ENCODE data around the gene KLK3. TPM values are rescaled to one million over a fixed set of nuclear protein-coding genes. Genes with fewer than 3 reads are reported as not detected.

Gene KLK3
- total RNA-seq, 1 donor from 2014 or later = not detected

- ATAC-seq = no peak
- no peak for DNase-seq
- Histone ChIP-seq H3K36me3 (no peaks in the 10 kb centered on the region), H3K27me3 (peaks cover 21% of the 10 kb centered on the region), H3K27ac (no peak within 1 kb of the TSS), H3K9me3 (no peaks in the 10 kb centered on the region), H3K4me3 (no peak within 1 kb of the TSS), H3K4me1 (peaks cover 5% of the 10 kb centered on the region)
- TF ChIP-seq, protein P1, sequence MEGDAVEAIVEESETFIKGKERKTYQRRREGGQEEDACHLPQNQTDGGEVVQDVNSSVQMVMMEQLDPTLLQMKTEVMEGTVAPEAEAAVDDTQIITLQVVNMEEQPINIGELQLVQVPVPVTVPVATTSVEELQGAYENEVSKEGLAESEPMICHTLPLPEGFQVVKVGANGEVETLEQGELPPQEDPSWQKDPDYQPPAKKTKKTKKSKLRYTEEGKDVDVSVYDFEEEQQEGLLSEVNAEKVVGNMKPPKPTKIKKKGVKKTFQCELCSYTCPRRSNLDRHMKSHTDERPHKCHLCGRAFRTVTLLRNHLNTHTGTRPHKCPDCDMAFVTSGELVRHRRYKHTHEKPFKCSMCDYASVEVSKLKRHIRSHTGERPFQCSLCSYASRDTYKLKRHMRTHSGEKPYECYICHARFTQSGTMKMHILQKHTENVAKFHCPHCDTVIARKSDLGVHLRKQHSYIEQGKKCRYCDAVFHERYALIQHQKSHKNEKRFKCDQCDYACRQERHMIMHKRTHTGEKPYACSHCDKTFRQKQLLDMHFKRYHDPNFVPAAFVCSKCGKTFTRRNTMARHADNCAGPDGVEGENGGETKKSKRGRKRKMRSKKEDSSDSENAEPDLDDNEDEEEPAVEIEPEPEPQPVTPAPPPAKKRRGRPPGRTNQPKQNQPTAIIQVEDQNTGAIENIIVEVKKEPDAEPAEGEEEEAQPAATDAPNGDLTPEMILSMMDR (IDR thresholded peaks at IDR 0.05) = no peak
- intact Hi-C loops (cut with DNase I) = no loop called here
Observed at GRCh38 chr19:50833117-50833801, 21.5 kb upstream of the KLK3 start, which contains the start of gene KLK15. Gene KLK15, minus strand, starts transcription at chr19:50833574. Its CDS starts 2,082 bp downstream, at chr19:50831492.

DNA sequence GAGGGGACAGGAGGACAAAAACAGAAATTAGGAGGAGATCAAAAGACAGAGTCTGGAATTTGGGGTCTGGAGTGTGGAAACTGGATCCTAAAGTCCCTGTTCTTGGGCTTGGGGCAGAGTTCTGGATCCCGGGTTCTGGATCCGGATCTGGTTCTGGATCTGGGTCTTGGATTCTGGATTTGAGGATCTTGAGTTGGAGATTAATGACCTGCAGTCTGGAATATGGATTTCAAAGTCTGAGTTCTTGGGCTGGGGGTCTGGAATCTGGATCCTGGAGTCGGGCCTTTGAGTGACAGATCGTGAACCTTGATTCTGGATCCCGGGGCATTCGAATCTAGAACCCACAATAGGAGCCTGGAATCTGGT lies 20.9 kb upstream of the KLK3 start:
- intact Hi-C loops (cut with DNase I) = no loop called here
- TF ChIP-seq, protein P1 (IDR thresholded peaks at IDR 0.05) = no peak
- Histone ChIP-seq H3K27ac (no peak overlapping the region), H3K4me3 (no peak overlapping the region), H3K27me3 (peaks cover 21% of the 10 kb centered on the region), H3K36me3 (no peaks in the 10 kb centered on the region), H3K4me1 (peaks cover 5% of the 10 kb centered on the region), H3K9me3 (no peaks in the 10 kb centered on the region)
- ATAC-seq = no peak
- no peak for DNase-seq

DNA sequence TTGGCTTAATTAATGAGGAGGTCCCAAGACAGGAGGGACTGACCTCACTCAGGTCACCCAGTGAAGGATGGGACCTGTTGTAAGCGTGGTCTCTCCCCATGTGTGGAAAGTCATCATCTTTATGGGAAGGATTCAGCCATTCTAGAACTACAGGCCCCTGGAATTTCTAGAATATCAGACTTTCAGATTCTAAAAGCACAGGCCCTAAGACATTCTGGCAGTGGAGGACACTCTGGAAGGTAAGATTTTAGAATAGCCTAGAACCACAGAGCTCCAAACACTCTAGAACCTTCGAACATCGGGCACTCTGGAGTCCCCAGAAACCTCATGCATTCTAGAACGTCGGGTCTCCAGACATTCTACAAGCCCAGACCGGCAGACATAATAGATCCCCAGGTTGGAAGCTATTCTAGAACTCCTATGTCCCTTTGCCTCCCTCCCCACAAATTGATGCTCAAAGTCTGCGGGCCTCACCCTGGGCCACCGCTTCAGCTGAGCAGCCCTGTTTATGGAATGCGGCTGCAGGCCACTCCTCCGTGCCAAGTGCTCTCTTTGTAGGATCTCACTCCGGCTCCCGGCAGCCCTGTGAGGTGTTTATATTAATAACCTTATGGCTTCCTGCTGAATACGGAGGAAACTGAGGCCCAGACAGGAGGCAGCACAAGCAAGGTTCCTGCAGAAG lies 19.5 kb upstream of the KLK3 start:
- no peak overlapping the region for H3K27ac ChIP-seq
- no peak for DNase-seq
- TF ChIP-seq, protein P1 (IDR thresholded peaks at IDR 0.05) = no peak
- intact Hi-C loops (cut with DNase I) = no loop called here
- H3K4me1 ChIP-seq = peaks cover 5% of the 10 kb centered on the region
- ATAC-seq = peak; percentile 53
- peaks cover 21% of the 10 kb centered on the region for H3K27me3 ChIP-seq
- no peaks in the 10 kb centered on the region for H3K36me3 ChIP-seq
- no peaks in the 10 kb centered on the region for H3K9me3 ChIP-seq
- peak overlapping the region; percentile 62 for H3K4me3 ChIP-seq

DNA sequence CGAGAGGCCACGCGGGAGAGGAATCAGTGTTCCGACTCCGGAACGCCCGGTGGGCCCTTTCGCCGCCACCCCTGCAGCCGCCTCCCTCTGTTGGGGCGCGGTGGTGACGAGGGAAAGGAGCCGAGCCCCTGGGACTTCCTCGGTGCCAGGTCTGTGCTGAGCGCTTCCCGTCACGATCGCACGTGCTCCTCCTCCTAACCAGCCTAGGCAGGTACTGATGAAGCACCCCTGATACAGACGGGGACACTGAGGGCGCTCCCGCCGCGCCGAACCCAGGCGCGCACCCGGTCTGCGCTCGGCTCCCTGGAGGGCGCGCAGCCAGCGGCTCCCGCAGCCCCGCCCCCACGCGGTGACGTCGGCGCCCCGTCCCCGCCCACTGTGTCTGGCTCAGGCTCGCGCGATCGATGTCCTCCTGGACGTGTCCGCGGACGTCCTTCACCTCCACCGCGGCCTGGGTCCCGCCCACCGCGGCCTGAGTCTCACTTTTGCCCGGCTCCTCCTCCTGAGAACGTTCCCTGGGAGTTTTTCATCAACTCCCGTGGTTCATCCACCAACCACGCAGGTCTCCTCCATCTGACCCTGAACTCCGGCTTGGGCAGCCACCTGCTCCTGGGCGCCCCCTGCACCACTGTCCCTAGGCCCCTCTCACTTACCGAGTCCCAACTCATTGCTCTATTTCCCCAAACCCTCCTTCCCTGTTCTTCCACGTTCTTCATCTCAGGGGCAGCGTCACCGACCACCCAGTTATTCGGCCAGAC lies 18.8 kb upstream of the KLK3 start:
- DNase-seq (peak; percentile 89), ATAC-seq (peak; percentile 97)
- Histone ChIP-seq H3K27me3 (peaks cover 21% of the 10 kb centered on the region), H3K9me3 (no peaks in the 10 kb centered on the region), H3K4me1 (peaks cover 5% of the 10 kb centered on the region), H3K36me3 (no peaks in the 10 kb centered on the region), H3K4me3 (peak overlapping the region; percentile 62), H3K27ac (no peak overlapping the region)
- TF ChIP-seq, protein P1 (IDR thresholded peaks at IDR 0.05) = no peak
- intact Hi-C loops (cut with DNase I) = no loop called here

GRCh38 chr19:50836543-50837195 lies 18.0 kb upstream of the KLK3 start:
- H3K9me3 ChIP-seq = no peaks in the 10 kb centered on the region
- TF ChIP-seq, protein P1 (IDR thresholded peaks at IDR 0.05) = no peak
- H3K4me3 ChIP-seq = no peak overlapping the region
- DNase-seq (no peak), ATAC-seq (no peak)
- H3K27me3 ChIP-seq = peaks cover 21% of the 10 kb centered on the region
- H3K4me1 ChIP-seq = peaks cover 5% of the 10 kb centered on the region
- no peaks in the 10 kb centered on the region for H3K36me3 ChIP-seq
- no peak overlapping the region for H3K27ac ChIP-seq
- intact Hi-C loops (cut with DNase I) = no loop called here

Measured in upper lobe of right lung (tissue), 1 donor.